Measurements from ENCODE around the gene DTX1.

Gene DTX1

DNA sequence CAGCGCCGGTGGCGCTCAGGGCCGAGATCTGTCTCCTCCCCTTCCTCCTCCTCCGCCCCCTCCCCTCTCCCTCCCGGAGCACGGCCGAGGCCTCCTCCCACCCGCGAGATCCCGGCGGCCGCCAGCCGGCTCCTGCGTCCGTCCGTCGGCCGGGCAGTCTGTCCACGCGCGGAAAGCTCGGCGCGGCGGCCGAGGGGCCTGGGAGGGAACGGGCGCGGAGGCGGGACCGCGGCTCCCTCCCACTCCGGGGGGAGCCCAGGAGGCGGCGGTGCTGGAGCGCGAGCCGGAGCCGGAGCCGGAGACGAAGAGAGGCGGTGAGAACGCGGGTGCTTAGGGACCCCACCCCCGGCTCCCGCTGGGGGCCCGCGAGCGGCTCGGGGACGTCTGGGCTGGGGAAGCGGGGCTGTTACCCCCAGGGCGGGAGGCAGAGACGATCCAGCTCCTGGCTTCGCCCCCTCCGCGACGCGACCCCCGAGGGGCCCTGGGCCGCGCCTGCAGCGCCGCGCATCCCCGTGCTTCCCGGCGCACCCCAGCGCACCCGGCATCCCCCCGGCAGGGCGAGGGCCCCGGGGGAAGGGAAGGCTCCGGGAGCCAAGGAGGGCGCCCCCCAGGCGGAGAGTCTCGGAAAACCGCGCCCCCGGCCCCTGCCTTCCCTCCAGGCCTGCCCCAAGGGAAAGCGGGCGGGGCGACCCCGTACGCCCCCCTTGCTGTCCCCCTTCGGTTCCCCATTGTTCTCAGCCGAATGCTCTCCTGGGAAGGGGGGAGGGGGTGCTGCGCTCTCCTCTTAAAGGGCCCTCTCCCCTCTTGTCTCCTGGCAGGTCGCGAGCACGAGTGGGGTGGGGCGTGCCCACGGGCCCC, at the start of gene DTX1:
Gene DTX1, plus strand, starts transcription at position 100 of the 858 bp plus-strand sequence. CDS start 1,463 bp downstream, outside the sequence.
- DNase-seq (ENCODE audit: low spot score): no peak

DNA sequence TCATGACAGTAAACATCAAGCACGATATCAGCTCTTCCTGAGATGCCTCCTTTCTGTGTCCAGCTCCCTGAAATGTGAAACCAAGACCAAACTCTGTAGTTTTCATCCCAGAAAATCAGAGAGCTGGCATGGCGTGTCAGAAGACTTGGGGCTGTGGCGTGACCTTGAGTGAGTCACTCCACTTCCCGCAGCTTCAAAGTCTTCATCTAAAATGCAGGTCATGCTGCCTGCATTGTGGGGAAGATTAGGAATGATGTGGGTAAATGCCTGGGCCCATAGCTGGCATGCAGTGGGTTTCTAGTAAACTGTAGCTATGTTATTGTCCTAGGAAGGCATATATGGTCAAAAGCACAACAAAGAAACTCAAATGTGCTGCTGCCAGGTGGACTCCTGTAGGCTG, 49.4 kb upstream of the DTX1 start:
- DNase-seq (ENCODE audit: low spot score): peak; percentile 19

DNA sequence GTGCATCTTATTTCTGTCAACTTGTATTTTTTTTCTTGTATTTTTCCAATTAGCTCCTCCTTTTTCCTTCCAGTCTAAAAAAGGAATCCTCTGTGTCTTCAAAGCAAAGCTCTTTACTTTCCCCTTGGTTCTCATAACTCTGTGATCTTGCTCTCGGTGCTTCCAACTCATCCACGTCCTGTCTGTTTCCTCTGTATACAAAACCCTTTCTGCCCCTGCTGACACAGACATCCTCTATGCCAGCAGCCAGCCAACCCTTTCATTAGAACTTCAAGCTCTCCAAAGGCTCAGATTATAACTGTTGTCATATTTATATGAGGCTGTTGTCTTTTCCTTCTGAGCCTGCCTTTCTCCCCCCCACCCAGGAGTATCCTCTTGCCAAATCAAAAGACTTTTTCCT, 45.8 kb upstream of the DTX1 start:
- DNase-seq (ENCODE audit: low spot score): no peak

DNA sequence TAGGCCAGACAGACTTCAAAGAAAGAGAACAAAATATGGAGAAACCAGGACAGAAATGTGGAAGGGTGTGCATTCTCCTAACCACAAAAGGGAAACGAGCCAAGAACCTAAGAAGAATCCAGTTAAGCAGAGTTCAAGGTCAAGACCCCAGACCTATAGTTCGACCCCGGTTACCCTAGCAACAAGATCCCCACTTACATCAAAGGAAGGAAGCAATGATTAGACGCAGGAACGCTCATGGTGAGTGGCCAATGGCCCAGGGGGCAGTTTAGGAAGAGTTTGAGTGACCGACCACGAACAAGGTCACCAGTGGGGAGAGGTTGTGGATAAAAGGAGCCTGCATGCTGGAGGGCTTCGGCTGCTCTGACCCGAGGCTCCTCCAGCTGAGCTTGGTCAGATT, 42.0 kb upstream of the DTX1 start:
- DNase-seq (ENCODE audit: low spot score): no peak

DNA sequence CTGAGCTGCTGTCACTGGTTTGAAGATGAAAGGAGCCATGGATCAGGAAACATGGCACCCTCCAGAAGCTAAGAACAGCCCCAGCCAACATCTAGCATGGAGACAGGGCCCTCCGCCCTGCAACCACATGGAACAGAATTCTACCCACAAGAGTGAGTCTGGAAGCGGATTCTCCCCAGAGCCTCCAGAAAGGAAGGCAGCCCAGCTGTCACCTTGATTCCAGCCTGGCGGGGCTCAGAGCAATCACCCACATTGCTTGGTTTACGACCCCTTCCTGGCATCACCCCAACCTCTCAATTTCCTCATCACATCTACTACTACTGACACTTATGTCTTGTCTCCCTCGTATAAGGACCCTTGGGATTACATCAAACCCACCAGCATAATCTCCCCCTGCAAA, 39.7 kb upstream of the DTX1 start:
- DNase-seq (ENCODE audit: low spot score): no peak

DNA sequence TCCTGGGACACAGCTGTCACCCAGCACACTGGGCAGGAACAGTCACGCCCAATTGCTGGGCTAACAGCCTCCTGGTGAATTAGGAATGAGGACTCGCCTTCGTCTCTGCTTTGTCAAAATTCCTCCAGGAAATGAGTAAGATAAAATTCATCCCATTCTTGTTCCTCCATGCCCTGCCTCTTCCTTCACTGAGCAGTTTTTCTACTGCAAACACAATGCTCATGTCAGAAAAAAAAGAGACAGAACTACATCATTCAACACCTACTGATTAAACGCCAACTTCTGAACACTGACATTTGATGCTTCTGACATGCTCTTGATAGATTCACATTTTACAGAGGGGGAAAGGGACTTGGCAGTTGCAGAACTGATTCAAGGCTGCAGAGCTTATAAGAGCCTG, 37.5 kb upstream of the DTX1 start:
- DNase-seq (ENCODE audit: low spot score): peak; percentile 10

DNA sequence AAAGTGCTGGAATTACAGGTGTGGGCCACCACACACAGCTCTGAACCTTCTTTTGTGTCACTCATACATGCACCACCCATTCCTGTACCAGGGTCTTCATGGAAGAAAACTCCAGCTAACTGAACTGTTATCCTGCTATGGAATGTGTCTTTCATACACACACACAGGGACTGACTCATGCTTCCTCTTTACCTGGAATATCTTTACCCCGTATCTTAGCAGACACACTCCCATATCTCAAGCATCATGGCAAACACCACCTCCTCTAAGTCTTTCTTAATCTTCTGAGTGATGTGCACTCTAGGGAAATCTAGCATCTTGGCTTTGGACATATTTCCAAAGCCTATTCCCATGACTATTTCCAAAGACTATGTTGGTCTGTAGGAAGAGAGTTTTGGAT, 35.0 kb upstream of the DTX1 start:
- no peak for DNase-seq (ENCODE audit: low spot score)

DNA sequence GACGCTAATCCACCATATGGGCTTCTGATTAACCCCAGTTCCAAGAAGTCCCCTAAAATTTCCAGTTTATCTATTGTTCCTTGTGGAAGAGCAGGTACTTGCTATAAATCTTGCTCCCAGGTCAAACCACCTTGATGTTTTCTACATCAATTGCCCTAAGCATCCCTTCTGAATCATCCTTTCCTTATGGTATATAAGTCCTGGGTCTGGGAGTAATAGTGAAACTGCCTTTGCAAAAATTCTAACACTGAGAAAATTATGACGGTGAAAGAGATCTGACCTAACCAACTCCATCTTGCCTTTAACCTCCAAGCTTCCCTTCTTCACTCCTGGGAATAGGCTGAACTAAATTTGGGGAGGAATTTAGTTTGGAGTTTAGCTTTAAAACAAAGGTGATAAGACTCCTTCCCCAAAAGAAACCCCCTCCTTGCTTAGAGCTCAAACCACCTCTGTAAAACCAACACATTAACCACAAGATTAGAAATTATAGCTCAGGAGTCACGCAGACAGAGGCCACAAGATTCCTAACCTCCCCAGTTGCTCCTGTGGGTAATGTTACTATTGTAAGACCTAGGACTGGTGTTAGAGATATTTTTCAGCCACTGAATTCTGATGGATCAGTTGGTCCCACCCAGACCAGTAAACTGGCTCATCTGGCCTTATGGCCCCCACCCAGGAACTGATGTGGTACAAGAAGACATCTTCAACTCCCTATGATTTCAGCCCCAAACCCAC, 33.8 kb upstream of the DTX1 start:
- no peak for DNase-seq (ENCODE audit: low spot score)

DNA sequence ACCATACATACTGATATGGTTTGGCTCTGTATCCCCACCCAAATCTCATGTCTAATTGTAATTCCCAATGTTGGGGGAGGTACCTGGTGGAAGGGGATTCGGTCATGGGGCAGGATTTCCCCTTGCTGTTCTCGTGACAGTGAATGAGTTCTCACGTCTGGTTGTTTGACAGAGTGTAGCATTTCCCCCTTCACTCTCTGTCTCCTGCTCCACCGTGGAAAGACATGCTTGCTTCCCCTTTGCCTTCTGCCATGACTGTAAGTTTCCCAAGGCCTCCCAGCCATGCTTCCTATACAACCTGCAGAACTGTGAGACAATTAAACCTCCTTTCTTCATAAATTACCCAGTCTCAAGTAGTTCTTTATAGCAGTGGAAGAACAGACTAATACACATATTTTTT, 28.8 kb upstream of the DTX1 start:
- DNase-seq (ENCODE audit: low spot score): no peak

DNA sequence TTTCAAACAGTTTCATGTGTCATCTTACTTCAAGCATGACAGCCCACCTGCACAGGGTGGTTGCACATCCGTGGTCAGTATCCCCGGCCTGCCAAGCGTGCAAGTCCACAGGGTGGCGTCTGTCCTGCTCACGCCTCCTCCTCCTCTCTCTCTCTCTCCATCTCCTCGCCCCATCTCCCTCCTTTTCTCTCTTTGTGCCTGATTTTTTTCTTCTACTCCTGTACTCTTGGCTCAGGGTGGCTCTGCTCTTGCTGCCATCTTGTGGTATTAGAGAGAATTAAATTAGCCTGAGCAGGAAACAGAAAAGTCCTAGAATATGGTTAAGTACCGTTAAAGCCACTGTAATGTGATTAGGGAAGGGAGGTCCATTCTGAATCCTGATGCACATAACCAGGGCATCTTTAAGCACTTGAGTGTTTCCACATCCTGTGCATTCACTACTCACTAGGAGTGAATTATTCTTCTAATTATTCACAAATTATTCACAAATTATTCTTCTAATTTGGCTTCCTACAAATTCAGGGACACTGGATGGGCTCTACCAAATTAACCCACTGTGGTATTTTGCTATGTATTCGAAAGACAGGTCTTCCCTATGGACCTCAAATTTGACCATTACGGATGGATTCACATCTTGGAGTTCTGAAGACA, 25.5 kb upstream of the DTX1 start:
- peak; percentile 74 for DNase-seq (ENCODE audit: low spot score)

DNA sequence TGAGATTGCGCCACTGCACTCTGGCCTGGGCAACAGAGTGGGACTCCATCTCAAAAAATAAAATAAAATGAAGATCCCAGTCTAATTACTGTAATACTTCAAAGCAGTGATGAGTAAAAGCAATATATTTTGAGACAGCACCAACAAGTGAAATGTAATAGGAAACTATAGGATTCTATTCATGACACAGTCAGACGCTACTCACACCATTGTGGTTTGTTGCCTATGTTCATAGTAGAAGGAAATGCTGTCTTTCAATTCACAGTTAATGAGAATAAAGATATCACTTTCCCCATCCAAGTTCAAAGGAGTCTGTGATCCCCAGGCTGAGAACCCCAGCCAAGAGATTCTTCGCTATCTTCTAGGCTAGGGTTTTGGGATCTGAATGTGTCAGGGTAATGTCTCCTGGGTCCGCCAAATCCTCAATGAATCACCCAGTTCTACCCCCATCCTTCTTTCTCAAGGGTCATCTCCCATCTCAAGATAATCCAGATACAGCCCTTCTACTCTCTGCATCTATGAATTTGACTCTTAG, 16.6 kb upstream of the DTX1 start:
- DNase-seq (ENCODE audit: low spot score): no peak

DNA sequence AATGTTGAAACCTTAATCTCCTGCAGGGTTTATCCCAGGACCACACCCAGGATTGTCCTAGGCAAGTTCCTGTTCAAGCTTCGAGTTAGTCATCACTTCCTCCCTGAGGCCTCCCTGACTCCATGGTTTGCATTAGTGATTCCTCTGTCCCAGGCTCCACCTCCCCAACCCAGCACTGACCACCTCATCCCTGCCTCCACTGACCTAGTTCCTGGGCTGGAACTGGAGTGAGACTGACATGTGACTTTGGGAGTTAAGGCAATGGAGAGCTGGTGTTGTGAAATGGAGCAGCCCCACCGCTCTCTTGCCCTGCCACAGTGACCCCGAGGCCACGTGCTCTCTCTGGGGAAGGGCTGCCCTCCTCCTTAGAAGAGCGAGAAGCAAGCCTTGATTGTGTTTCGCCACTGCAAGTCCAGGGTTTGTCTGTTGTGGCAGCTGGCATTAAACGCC, 15.8 kb upstream of the DTX1 start:
- DNase-seq (ENCODE audit: low spot score): peak; percentile 65

DNA sequence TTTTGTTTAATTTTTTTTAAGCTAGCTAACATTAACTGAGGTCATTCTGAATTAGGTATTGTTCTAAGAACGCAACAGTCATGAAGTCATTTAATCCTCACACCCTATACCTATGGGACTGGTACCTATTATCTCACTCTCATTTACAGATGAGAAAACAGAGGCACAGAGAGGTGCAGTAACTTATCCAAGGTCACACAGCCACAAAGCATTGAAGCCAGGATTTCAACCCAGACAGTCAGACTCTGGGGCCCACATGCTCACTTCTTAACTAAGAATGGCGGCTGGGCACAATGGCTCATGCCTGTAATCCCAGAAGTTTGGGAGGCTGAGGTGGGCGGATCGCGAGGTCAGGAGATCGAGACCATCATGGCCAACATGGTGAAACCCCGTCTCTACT, 15.0 kb upstream of the DTX1 start:
- DNase-seq (ENCODE audit: low spot score): no peak

DNA sequence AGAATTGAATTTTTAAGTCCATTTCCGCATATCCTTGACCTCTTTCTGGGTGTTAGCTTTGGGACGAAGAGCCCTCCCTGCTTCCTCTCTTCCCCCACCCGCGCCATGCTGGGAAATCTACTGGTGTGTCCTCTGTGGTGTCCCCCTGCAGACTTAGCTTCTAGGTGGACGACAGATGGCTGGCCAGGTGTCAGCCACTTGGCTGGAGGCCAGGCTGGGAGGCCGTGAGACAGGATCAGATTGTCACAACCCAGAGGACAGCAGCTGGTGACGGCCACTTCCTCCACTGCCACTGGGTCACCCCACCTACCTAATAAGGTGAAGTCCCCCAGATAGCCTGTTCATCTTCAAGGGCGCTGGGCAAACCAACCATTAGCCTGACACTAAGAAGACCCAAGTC, 13.3 kb upstream of the DTX1 start:
- no peak for DNase-seq (ENCODE audit: low spot score)

DNA sequence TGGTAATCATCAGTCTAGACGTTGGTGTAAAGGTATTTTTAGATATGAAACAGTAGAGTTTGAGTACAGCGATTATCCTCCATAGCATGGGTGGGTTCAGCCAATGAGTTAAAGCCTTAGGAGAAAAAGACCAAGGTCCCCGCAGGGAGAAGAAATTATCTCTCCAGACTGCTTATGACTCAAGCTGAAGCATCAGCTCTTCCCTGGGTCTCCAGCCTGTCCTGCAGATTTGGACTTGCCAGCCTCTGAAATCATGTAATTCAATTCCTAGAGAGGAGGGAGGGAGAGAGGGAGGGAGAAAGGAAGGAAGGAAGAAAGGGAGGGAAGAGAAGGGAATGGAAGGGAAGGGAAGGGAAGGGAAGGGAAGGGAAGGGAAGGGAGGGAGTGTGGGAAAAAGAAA, 12.0 kb upstream of the DTX1 start:
- DNase-seq (ENCODE audit: low spot score): no peak

DNA sequence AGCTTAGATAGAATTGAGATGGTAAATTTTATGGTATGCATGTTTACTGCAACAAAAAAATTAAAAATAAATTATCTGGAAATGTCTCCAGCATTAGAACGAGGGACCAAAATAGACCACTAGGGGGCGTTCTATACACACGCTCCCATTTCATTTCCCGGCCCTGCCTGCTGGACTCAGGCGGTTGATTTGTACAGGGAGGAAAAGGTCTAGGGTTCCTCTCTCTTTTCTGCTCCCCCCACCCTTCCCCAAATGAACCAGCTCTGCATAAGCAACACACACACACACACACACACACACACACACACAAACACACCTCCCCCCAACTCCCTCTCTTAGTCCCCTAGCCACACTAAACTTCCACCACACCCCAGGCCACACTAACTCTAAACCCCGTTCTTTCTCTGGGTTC, 7.8 kb upstream of the DTX1 start:
- DNase-seq (ENCODE audit: low spot score): peak; percentile 87

DNA sequence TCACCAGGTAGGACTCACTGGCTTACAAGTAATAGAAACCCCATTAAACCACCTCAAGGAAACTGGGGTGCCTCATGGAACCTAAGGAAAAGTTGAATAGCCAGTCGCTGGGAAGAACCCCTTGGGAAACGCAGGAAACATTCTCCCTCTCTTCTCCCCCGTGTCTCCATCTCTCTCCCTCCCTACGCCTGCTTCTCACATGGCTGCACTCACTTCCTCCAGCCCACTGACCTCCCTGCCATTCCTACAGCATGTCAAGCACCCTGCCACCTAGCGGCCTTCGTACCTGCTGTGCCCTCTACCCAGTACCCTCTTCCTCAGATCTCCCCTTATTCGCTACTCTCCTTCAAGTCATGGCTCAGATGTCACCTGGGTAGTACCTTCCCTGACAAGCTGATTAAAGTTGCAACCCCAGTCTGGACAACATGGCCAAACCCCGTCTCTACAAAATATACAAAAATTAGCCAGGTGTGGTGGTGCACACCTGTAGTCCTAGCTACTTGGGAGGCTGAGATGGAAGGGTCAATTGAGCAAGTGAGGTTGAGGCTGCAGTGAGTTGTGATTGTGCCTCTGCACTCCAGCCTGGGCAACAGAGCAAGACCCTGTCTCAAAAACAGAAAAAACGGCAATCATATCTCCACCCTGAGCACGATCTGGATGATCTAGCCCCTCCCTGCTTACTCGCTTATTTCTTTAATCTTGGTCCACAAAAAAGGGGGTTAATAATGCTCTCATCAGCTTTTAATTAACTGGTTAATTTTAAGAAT, 6.4 kb upstream of the DTX1 start:
- no peak for DNase-seq (ENCODE audit: low spot score)

DNA sequence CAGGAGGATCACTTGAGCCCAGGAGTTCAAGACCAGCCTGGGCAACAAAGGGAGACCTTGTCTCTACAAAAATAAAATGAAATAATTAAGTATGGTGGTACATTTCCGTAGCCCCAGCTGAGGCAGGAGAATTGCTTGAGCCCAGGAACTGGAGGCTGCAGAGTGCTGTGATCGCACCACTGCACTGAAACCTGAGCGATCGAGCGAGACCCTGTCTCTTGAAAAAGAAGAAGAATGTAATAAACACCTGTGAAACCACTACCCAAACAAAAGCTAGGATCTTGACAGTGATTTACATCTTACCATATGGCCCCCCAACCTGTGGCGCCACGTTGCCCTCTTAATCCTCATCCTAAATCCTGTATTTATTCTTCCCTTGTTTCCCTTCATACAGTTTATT, 5.7 kb upstream of the DTX1 start:
- no peak for DNase-seq (ENCODE audit: low spot score)

DNA sequence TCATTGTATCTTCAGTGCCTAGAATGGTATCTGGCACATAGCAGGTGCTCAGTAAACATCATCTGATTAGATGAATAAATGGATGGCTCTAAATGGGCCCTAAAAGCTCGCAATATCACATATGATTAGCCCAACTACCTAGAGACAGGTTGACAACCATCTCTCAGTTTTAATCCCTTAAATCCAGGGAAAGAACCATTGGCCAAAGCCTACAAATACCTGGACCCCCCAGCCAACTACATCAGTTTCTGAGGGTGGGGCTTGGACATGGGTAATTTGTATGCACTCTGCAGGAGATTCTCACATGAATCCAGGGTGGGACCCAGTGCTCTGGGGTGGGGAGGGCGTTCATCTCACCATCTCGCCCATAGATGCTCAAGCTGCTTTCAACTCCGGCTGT, 4.8 kb upstream of the DTX1 start:
- no peak for DNase-seq (ENCODE audit: low spot score)

DNA sequence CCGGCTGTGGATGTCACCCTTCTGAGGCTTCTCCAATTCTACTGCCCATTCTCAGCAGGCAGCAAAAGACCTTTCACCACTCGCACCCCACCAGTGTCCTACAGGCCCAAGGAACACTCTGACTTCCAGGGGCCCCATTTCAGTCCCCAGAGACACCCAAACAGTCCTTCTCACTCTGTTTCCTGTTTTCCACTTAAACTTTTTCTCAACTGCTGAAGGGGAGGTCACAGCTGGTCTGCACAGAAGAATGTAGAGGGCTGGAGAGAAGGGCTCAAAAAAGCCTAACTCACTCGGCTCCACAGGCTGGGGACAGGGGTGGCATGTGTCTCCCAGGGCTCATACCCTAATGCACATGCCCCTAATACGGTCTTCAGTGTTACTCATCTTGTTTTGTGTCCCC, 4.2 kb upstream of the DTX1 start:
- no peak for DNase-seq (ENCODE audit: low spot score)

DNA sequence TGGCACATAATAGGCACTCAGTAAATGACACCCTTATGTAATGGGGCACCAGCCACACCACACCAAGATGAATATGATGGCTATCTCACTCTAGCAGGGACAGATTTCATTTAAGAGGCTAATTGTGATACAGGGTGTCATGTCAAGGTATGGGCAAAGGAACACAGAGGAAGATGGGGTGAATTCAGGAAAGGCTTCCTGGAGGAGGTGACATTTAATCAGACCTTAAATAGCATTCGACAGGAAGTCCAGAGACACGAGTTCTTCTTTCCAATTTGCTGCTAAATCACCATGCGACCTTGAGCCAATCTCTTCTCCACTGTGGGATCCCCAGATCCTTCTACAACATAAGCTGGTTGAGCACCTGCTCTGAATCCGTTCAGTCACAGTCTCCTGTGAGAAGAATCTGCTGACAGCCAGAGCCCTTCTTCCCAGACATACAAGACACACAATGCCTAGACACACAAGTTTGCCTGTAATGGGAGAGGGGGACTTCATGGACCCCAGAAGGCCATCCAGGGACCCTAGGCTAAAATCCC, 1.5 kb upstream of the DTX1 start:
- DNase-seq (ENCODE audit: low spot score): no peak
